GM12891 (cell line): Measurements from ENCODE around the gene TEX9.

ENCODE experiments used
- POLR2A ChIP-seq: IDR thresholded peaks from 2 replicates; pipeline ENCODE4 v1.6.1; 2011; ENCODE audit warnings: low read depth, low read length, control low read depth
- SPI1 ChIP-seq: IDR thresholded peaks from 2 replicates; pipeline ENCODE4 v1.6.1; 2011; ENCODE audit warnings: low read depth, low read length, control low read depth

GRCh38 chr15:56361987-56362386 is 3.2 kb upstream of the TEX9 start:
- TF ChIP-seq SPI1 (no peak), POLR2A (no peak)
